Stimulated activated CD8-positive, alpha-beta memory T cell treated with anti-CD3 and anti-CD28 coated beads, Interleukin-12 subunit alpha, Interleukin-12 subunit beta, amount 100 ng/mL, for 4 hours (primary cell): ENCODE measurements around the gene UBE2B.
"Not testable (repeated sequence)": the region's sequence is repeated elsewhere in the genome, so short reads cannot be mapped to it uniquely, and the experiment has no call there.

Experiments
- DNase-seq: peaks from one replicate; pipeline ENCODE4 v3.0.0-alpha.2; 2020; ENCODE audit warnings: low read depth

UBE2B gene

GRCh38 chr5:134370871-134371833 is at the start of gene UBE2B:
Gene UBE2B (plus strand): TSS chr5:134371569. CDS start chr5:134371596, 27 bp downstream.
- DNase-seq = peak; percentile 93

GRCh38 chr5:134327327-134327726 is 44.0 kb upstream of the UBE2B start:
- DNase-seq = no peak

GRCh38 chr5:134328619-134329018 is 42.8 kb upstream of the UBE2B start:
- no peak for DNase-seq

GRCh38 chr5:134336833-134337232 is 34.5 kb upstream of the UBE2B start:
- DNase-seq = not testable (repeated sequence)

- not testable (repeated sequence) for DNase-seq
Measured at GRCh38 chr5:134343500-134343899, 27.9 kb upstream of the UBE2B start.

- DNase-seq = not testable (repeated sequence)
Measured at GRCh38 chr5:134345476-134345875, 25.9 kb upstream of the UBE2B start.

GRCh38 chr5:134345996-134346395 is 25.4 kb upstream of the UBE2B start:
- DNase-seq = no peak

GRCh38 chr5:134349463-134349862 is 21.9 kb upstream of the UBE2B start:
- no peak for DNase-seq

GRCh38 chr5:134355681-134356080 is 15.7 kb upstream of the UBE2B start:
- DNase-seq = no peak

- DNase-seq = no peak
Measured at GRCh38 chr5:134365604-134366003, 5.8 kb upstream of the UBE2B start.

- DNase-seq = no peak
Measured at GRCh38 chr5:134370311-134370870, 978 bp upstream of the UBE2B start.

GRCh38 chr5:134371834-134372340 is 518 bp downstream of the UBE2B start:
- DNase-seq = peak; percentile 13

- not testable (repeated sequence) for DNase-seq
Measured at GRCh38 chr5:134373633-134374032, 2.3 kb downstream of the UBE2B start.

GRCh38 chr5:134374232-134374631 is 2.9 kb downstream of the UBE2B start:
- DNase-seq = no peak

- DNase-seq = no peak
Measured at GRCh38 chr5:134380346-134380745, 9.0 kb downstream of the UBE2B start.

- DNase-seq = not testable (repeated sequence)
Measured at GRCh38 chr5:134382204-134382603, 10.8 kb downstream of the UBE2B start.

- DNase-seq = no peak
Measured at GRCh38 chr5:134383980-134384697, 12.8 kb downstream of the UBE2B start.

- no peak for DNase-seq
Measured at GRCh38 chr5:134387443-134387842, 16.1 kb downstream of the UBE2B start.

- DNase-seq = no peak
Measured at GRCh38 chr5:134392301-134392700, 20.9 kb downstream of the UBE2B start.

- DNase-seq = no peak
Measured at GRCh38 chr5:134394932-134395331, 23.6 kb downstream of the UBE2B start.

GRCh38 chr5:134396274-134396673 is 24.9 kb downstream of the UBE2B start:
- no peak for DNase-seq

GRCh38 chr5:134397196-134397595 is 25.8 kb downstream of the UBE2B start:
- DNase-seq = no peak
